ENCODE data around the gene B4GALT3. TPM values are rescaled to one million over a fixed set of nuclear protein-coding genes. Genes with fewer than 3 reads are reported as not detected.

B4GALT3 gene
- total RNA-seq, 3 donors from 2014 or later (not counting 1 experiment from before 2014, with no cell fraction given) = 58.4 to 62.2 (median 59.4) TPM

- Histone ChIP-seq H3K27ac (ENCODE audit: low read length) (peak overlapping the region; percentile 81), H3K4me1 (ENCODE audit: control insufficient read depth, insufficient read depth, low read length) (peaks cover 21% of the 10 kb centered on the region), H3K4me3 (ENCODE audit: low read length) (peak overlapping the region; percentile 77), H3K27me3 (ENCODE audit: control insufficient read depth, insufficient read depth, low read length) (no peaks in the 10 kb centered on the region), H3K9me3 (ENCODE audit: control insufficient read depth, insufficient read depth, low read length) (no peaks in the 10 kb centered on the region), H3K36me3 (ENCODE audit: control insufficient read depth, insufficient read depth, low read length) (peaks cover 13% of the 10 kb centered on the region)
- no peak for TF ChIP-seq CTCF (IDR thresholded peaks at IDR 0.05)
- Mint-ChIP-seq H3K4me3 (no peak overlapping the region), H3K9me3 (no peaks in the 10 kb centered on the region), H3K4me1 (peaks cover 30 to 49% of the 10 kb centered on the region in 2 donors), H3K27me3 (ENCODE audit: low read depth in 2 of 2) (no peaks in the 10 kb centered on the region), H3K36me3 (peaks cover 5% of the 10 kb centered on the region), H3K27ac (no peak overlapping the region)
- WGBS (ENCODE audit: insufficient coverage) = 8% methylated on average over 22 of the region's 22 CpGs
- DNase-seq (peak; percentile 25 to 62), ATAC-seq (no peak)
- intact Hi-C loops (cut with micrococcal nuclease) = loop anchor here (1.0 kb wide), 2 partner anchors 14 to 35 kb away; partner anchors contain the start of gene PPOX
These were observed 45.5 kb downstream of the B4GALT3 start for GRCh38 chr1:161131523-161132409.

- H3K27ac ChIP-seq (ENCODE audit: low read length) = no peak overlapping the region
- H3K4me3 Mint-ChIP-seq = no peak overlapping the region
- H3K4me1 Mint-ChIP-seq = peaks cover 33 to 50% of the 10 kb centered on the region in 2 donors
- H3K27ac Mint-ChIP-seq = no peak overlapping the region
- no peak for DNase-seq
- no peaks in the 10 kb centered on the region for H3K27me3 Mint-ChIP-seq (ENCODE audit: low read depth in 2 of 2)
- H3K36me3 Mint-ChIP-seq = peaks cover 8% of the 10 kb centered on the region
- no peaks in the 10 kb centered on the region for H3K27me3 ChIP-seq (ENCODE audit: control insufficient read depth, insufficient read depth, low read length)
- no peaks in the 10 kb centered on the region for H3K9me3 Mint-ChIP-seq
- no peak overlapping the region for H3K4me3 ChIP-seq (ENCODE audit: low read length)
- peaks cover 21% of the 10 kb centered on the region for H3K4me1 ChIP-seq (ENCODE audit: control insufficient read depth, insufficient read depth, low read length)
- no peaks in the 10 kb centered on the region for H3K9me3 ChIP-seq (ENCODE audit: control insufficient read depth, insufficient read depth, low read length)
- WGBS (ENCODE audit: insufficient coverage) = 100% methylated on average over 1 of the region's 1 CpG
- intact Hi-C loops (cut with micrococcal nuclease) = no loop called here
- ATAC-seq = no peak
- TF ChIP-seq CTCF (IDR thresholded peaks at IDR 0.05) = no peak
- peaks cover 16% of the 10 kb centered on the region for H3K36me3 ChIP-seq (ENCODE audit: control insufficient read depth, insufficient read depth, low read length)
These were observed 47.0 kb downstream of the B4GALT3 start for GRCh38 chr1:161130266-161130665.

- H3K27me3 ChIP-seq (ENCODE audit: control insufficient read depth, insufficient read depth, low read length) = no peaks in the 10 kb centered on the region
- H3K9me3 Mint-ChIP-seq = no peaks in the 10 kb centered on the region
- ATAC-seq (no peak), DNase-seq (no peak)
- intact Hi-C loops (cut with micrococcal nuclease) = no loop called here
- H3K4me1 Mint-ChIP-seq = peaks cover 33 to 46% of the 10 kb centered on the region in 2 donors
- no peak overlapping the region for H3K4me3 Mint-ChIP-seq
- no peak overlapping the region for H3K27ac ChIP-seq (ENCODE audit: low read length)
- 89% methylated on average over 3 of the region's 4 CpGs for WGBS (ENCODE audit: insufficient coverage)
- H3K27ac Mint-ChIP-seq = no peak overlapping the region
- TF ChIP-seq CTCF (IDR thresholded peaks at IDR 0.05) = no peak
- H3K27me3 Mint-ChIP-seq (ENCODE audit: low read depth in 2 of 2) = no peaks in the 10 kb centered on the region
- peaks cover 17% of the 10 kb centered on the region for H3K4me1 ChIP-seq (ENCODE audit: control insufficient read depth, insufficient read depth, low read length)
- H3K4me3 ChIP-seq (ENCODE audit: low read length) = no peak overlapping the region
- H3K36me3 Mint-ChIP-seq = peaks cover 8% of the 10 kb centered on the region
- H3K9me3 ChIP-seq (ENCODE audit: control insufficient read depth, insufficient read depth, low read length) = no peaks in the 10 kb centered on the region
- H3K36me3 ChIP-seq (ENCODE audit: control insufficient read depth, insufficient read depth, low read length) = peaks cover 22% of the 10 kb centered on the region
These were observed 48.5 kb downstream of the B4GALT3 start for GRCh38 chr1:161128591-161129420.
